GM10248 (cell line): ENCODE measurements around the gene LGALS4.
A peak's percentile ranks its signal among the peaks of the same experiment; 100 is the strongest.

Experiments
- CTCF ChIA-PET: fragments of 300-600 bp; sonication (Branson Sonifier 250); formaldehyde crosslinking; extraction: SDS; loops from one replicate; lab custom pipeline; 2021; ENCODE audit warnings: antibody characterized with exemption; lab: Yijun Ruan, JAX
- POLR2A ChIA-PET: fragments of 350-650 bp; sonication (Branson Sonifier 250); formaldehyde crosslinking; extraction: SDS; loops from one replicate; lab custom pipeline; 2020; ENCODE audit warnings: antibody characterized with exemption; lab: Yijun Ruan, JAX
- DNase-seq: peaks from one replicate; pipeline ENCODE4 v3.0.0; 2012; ENCODE audit errors: extremely low spot score
- TF ChIP-seq, protein P1 (sequence below): IDR thresholded peaks from 2 replicates; pipeline ENCODE4 v1.5.1; 2012; ENCODE audit warnings: mild to moderate bottlenecking, low read depth; ENCODE audit errors: extremely low read depth, missing control alignments, control extremely low read depth

Gene LGALS4

DNA sequence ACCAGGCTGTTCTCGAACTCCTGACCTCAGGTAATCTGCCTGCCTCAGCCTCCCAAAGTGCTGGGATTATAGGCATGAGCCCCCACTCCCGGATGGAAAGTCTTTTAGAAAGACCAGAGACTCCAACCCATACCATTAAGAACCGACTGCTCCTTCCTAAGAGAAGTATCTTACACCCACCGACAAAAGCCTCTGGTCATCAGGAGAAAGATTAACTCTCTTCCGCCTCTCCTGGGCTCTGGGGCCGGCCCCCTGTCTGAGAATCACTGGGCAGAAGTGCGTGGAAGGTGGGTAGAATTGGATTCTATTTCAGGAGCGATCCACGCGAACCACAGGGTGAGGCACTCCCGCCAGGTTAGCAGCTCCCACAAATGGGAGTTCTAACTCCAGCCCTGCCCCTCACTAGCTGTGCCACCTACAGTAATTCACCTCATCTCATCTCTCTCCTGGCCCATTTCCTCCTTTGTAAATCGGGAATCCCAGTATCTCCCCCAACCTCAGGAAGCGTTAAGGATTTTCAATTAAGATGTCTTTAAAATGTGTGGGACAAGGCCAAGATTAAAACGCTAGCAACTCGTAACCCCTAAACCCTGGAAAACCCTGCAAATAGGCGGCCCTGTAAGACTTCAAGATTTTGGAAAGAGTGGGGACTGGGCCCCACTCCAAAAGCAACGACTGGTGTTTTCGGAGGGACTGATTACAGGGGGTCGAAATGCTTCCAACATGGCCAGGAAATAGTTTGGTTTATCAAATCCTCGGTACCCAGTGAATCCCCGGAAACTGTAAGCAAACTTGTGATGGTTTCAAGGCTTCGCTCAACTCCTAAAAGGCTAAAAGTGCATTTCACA, 35.8 kb upstream of the LGALS4 start:
- ChIA-PET CTCF (interaction anchor here (0.8 to 2.8 kb wide), 8 partner anchors 8 to 82 kb away, joined by 3 to 7 read pairs (median 5); partner anchors contain the start of genes MRPS12, RINL and SARS2), POLR2A (interaction anchor here (0.5 to 2.4 kb wide), 13 partner anchors 8 to 461 kb away, joined by 3 to 20 read pairs (median 5); partner anchors contain the start of genes ACTN4, ECH1, FAM98C and GGN)
- TF ChIP-seq, protein P1, sequence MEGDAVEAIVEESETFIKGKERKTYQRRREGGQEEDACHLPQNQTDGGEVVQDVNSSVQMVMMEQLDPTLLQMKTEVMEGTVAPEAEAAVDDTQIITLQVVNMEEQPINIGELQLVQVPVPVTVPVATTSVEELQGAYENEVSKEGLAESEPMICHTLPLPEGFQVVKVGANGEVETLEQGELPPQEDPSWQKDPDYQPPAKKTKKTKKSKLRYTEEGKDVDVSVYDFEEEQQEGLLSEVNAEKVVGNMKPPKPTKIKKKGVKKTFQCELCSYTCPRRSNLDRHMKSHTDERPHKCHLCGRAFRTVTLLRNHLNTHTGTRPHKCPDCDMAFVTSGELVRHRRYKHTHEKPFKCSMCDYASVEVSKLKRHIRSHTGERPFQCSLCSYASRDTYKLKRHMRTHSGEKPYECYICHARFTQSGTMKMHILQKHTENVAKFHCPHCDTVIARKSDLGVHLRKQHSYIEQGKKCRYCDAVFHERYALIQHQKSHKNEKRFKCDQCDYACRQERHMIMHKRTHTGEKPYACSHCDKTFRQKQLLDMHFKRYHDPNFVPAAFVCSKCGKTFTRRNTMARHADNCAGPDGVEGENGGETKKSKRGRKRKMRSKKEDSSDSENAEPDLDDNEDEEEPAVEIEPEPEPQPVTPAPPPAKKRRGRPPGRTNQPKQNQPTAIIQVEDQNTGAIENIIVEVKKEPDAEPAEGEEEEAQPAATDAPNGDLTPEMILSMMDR = no peak
- peak; percentile 8 for DNase-seq

GRCh38 chr19:38846097-38846496, 33.4 kb upstream of the LGALS4 start:
- ChIA-PET POLR2A (interaction anchor here (0.7 to 1.1 kb wide), 2 partner anchors 15 kb away, joined by 3 to 7 read pairs; partner anchors contain the start of gene ECH1), CTCF (interaction anchor here (0.9 kb wide), 1 partner anchor 84 kb away, joined by 4 read pairs; the partner anchor contains the start of gene SARS2)
- TF ChIP-seq, protein P1 = no peak
- DNase-seq = no peak

DNA sequence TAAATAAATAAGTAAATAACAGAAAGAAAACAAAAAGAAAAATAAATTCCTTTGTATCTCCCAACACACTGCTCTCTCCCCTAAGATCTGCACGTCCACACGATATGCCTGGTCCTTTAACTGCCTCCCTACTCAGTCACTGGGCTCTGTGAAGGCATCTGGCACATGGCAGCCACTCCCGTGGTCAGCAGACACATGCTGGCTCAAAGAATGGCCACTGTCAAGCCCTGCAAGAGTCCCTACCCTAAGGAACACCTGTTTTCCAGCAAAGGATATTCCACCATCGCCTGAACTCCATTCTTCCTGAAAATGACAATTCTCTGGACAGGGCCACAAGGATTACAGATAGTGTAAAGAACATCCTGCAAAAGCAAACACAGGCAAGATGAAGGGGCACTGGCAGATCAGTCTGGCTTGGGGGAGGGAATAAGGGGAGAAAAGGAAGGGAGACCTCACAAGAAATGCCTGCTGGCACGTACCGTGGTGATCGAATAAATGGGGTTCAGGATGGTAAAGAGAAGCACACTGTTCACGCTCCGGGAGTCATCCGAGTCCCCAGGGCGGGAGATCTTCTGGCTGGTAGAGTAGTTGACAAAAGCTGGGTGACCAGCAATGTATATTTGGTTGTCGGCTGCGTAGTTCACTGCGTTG, 32.8 kb upstream of the LGALS4 start:
- POLR2A ChIA-PET = interaction anchor here (0.7 to 1.1 kb wide), 2 partner anchors 14 to 16 kb away, joined by 3 to 7 read pairs; partner anchors contain the start of gene ECH1
- CTCF ChIA-PET = interaction anchor here (0.9 to 1.9 kb wide), 2 partner anchors 42 to 84 kb away, joined by 4 to 8 read pairs; partner anchors contain the start of gene SARS2
- TF ChIP-seq, protein P1 = no peak
- no peak for DNase-seq

DNA sequence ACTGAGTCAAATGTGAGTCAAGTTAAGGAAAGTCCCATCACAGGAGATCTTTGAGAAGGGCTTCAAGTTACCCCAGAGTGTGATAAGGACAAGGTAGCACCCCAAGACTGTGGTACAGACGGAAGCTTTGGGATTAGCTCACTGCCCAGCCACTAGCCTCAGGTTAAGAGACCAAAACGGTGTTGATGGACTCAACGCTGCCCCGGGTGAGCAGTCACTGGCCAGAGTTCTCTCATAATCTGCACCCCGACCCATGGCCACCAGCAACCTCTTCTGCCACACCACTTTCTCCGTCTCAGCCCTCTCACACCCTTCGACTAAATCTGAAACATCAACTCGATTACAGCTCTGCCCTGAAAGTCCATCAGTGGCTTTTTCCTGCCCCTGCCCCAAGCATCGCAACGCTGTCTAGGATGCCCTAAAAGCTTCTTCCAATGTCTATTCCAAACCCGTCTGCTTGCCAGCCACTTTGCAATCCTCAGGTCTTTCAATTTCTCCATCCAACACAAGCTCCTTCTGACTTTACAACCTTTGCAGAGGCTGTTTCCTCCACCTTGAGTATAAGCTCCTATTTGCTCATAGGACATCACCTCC, 31.4 kb upstream of the LGALS4 start:
- TF ChIP-seq, protein P1 = no peak
- no peak for DNase-seq
- ChIA-PET POLR2A (interaction anchor here (0.5 to 2.5 kb wide), 4 partner anchors 10 to 33 kb away, joined by 3 to 10 read pairs (median 4); partner anchors contain the start of gene ECH1), CTCF (interaction anchor here (1.1 to 1.9 kb wide), 3 partner anchors 12 to 43 kb away, joined by 3 to 8 read pairs (median 4); partner anchors contain the start of gene ECH1)

DNA sequence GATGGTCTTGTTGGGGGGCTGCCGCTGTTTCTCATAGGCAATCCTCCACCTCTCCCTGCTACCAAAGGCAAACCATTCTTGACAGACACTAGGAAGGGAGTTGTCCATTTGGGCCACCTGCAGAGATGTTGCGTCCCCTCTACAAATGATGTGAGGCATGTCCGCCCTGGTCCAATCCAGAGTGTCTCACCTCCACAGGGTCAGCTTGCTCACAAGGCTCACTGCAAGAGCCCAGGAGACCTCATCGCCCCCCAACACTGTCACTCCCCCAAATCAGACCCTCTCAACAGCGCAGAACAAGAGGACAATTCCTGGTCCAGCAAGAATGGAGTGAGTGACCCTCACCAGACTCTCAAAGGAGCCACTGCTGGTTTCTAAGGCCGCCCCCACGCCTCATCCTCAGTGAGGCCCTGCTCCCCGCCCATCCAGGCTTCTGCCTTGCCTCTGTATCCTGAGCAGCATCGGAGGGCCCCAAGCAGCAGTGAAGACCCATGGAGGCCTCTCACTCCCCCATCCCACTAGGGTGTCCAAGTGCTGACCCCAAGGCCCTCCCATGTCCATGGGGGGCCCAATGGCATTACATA, 30.5 kb upstream of the LGALS4 start:
- ChIA-PET POLR2A (interaction anchor here (2.5 kb wide), 1 partner anchor 11 kb away, joined by 10 read pairs; the partner anchor contains the start of gene ECH1), CTCF (interaction anchor here (1.4 kb wide), 1 partner anchor 27 kb away, joined by 3 read pairs; no protein-coding TSS in a partner anchor)
- TF ChIP-seq, protein P1 = no peak
- DNase-seq = no peak
